Endodermal cell (in vitro differentiated cells): ENCODE results near the gene HOXB5. TPM values are rescaled to one million over a fixed set of nuclear protein-coding genes. Genes with fewer than 3 reads are reported as not detected.

Source experiments
- DNase-seq: peaks from one replicate; pipeline ENCODE4 v3.0.0-alpha.2; 2017
- H3K27ac ChIP-seq: 2 replicates; pipeline ENCODE4 v1.5.1; 2013; ENCODE audit warnings: mild to moderate bottlenecking, low read depth, low read length, moderate library complexity
- H3K27me3 ChIP-seq: 2 replicates; pipeline ENCODE4 v1.6.1; 2013; ENCODE audit warnings: mild to moderate bottlenecking, low read length, moderate library complexity; ENCODE audit not compliant: insufficient read depth, control insufficient read depth, poor library complexity, severe bottlenecking
- H3K36me3 ChIP-seq: 2 replicates; pipeline ENCODE4 v1.7.0; 2013; ENCODE audit warnings: mild to moderate bottlenecking, low read length, moderate library complexity; ENCODE audit not compliant: control insufficient read depth, insufficient read depth
- H3K4me1 ChIP-seq: one replicate; pipeline ENCODE4 v1.7.0; 2013; ENCODE audit warnings: low read length; ENCODE audit not compliant: control insufficient read depth, insufficient read depth
- H3K4me3 ChIP-seq: 2 replicates; pipeline ENCODE4 v1.5.1; 2013; ENCODE audit warnings: mild to moderate bottlenecking, low read length, moderate library complexity
- H3K9ac ChIP-seq: 2 replicates; pipeline ENCODE4 v1.6.1; 2013; ENCODE audit warnings: mild to moderate bottlenecking, low read length, moderate library complexity; ENCODE audit not compliant: poor library complexity, severe bottlenecking; ENCODE audit errors: extremely low read depth
- H3K9me3 ChIP-seq: 2 replicates; pipeline ENCODE4 v1.6.1; 2013; ENCODE audit warnings: mild to moderate bottlenecking, low read length, moderate library complexity; ENCODE audit not compliant: control insufficient read depth
- H3K27ac Mint-ChIP-seq: 2 replicates; pipeline ENCODE4 v1.8.0; 2020; ENCODE audit warnings: mixed read lengths
- H3K27me3 Mint-ChIP-seq: 2 replicates; pipeline ENCODE4 v1.8.0; 2021; ENCODE audit warnings: mild to moderate bottlenecking, mixed read lengths; ENCODE audit not compliant: insufficient read depth
- H3K36me3 Mint-ChIP-seq: 2 replicates; pipeline ENCODE4 v1.8.0; 2020; ENCODE audit warnings: low read depth, mixed read lengths
- H3K4me1 Mint-ChIP-seq: 2 replicates; pipeline ENCODE4 v1.8.0; 2020; ENCODE audit warnings: mixed read lengths
- H3K4me3 Mint-ChIP-seq: 2 replicates; pipeline ENCODE4 v1.8.0; 2020; ENCODE audit warnings: mild to moderate bottlenecking, moderate library complexity, mixed read lengths
- H3K9me3 Mint-ChIP-seq: 2 replicates; pipeline ENCODE4 v1.8.0; 2020; ENCODE audit warnings: mild to moderate bottlenecking, mixed read lengths
- WGBS, 2 experiments: methylation state at CpG; one replicate each; pipeline versions ENCODE4 v1.1.5 to v1.1.7; 2013; ENCODE audit warnings: missing lambda C conversion rate in 2 of 2, mixed read lengths in 1 of 2; ENCODE audit not compliant: insufficient coverage in 1 of 2, insufficient read length in 1 of 2; 5-methylcytosine and 5-hydroxymethylcytosine counted together
- total RNA-seq, 2 donors: library from RNA; stranded (reverse); fragmentation: NEBNext Ultra II Directional in 1 of 2; extraction: Animal tissue kit (Norgen Biotek cat#: 25700) in 1 of 2; gene quantifications; 2 replicates in 1 of 2; 3 replicates in 1 of 2; pipeline ENCODE4 v1.2.1, GENCODE V29; 2021
- TF ChIP-seq, protein P1 (sequence below): fragments of 200-600 bp; sonication (generic); conservative IDR thresholded peaks from 2 replicates; pipeline ENCODE4 v1.5.0; 2021; ENCODE audit warnings: antibody characterized with exemption, mild to moderate bottlenecking

HOXB5 gene
- total RNA-seq, 2 donors from 2014 or later: not detected

DNA sequence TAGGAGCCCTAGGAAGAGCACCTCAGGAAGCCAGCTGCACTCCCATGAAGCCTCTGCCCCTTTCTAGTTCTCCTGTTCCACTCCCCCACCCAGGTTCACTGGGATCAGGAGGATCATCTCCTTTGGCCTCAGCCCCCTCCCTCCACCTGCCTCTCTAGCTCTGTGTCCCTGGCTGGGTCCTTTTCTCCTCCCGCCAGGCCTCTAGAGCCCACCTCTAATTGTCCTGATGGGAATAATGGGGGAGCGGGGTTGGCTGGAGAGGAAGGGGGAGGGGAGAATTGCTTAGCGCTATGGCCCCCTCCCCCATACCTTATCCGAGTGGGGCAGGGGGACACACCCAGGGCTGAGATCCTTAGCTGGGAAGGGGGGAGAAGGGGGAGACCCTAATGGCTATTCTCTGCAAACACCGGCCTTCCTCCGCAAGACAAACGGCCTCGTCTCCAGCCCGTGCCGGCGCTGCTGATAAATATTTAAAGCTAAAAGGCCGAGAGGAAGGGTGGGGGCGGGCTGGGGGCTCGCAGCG is 16.2 kb upstream of the HOXB5 start:
- H3K4me3 Mint-ChIP-seq: peak overlapping the region; percentile 43
- 4% methylated on average over 11 of the region's 15 CpGs; no CpG with 5 or more reads in 1 of the 2 experiments for WGBS, 2 experiments
- H3K27me3 ChIP-seq: peaks cover 100% of the 10 kb centered on the region
- peak; percentile 64 for DNase-seq
- H3K36me3 Mint-ChIP-seq: no peaks in the 10 kb centered on the region
- H3K36me3 ChIP-seq: no peaks in the 10 kb centered on the region
- H3K9me3 Mint-ChIP-seq: peaks cover 2% of the 10 kb centered on the region
- H3K9me3 ChIP-seq: peaks cover 13% of the 10 kb centered on the region
- peaks cover 7% of the 10 kb centered on the region for H3K4me1 Mint-ChIP-seq
- H3K27ac Mint-ChIP-seq: no peak overlapping the region
- H3K27me3 Mint-ChIP-seq: peaks cover 99% of the 10 kb centered on the region
- no peak overlapping the region for H3K9ac ChIP-seq
- no peaks in the 10 kb centered on the region for H3K4me1 ChIP-seq
- H3K27ac ChIP-seq: peak overlapping the region; percentile 24
- TF ChIP-seq, protein P1, sequence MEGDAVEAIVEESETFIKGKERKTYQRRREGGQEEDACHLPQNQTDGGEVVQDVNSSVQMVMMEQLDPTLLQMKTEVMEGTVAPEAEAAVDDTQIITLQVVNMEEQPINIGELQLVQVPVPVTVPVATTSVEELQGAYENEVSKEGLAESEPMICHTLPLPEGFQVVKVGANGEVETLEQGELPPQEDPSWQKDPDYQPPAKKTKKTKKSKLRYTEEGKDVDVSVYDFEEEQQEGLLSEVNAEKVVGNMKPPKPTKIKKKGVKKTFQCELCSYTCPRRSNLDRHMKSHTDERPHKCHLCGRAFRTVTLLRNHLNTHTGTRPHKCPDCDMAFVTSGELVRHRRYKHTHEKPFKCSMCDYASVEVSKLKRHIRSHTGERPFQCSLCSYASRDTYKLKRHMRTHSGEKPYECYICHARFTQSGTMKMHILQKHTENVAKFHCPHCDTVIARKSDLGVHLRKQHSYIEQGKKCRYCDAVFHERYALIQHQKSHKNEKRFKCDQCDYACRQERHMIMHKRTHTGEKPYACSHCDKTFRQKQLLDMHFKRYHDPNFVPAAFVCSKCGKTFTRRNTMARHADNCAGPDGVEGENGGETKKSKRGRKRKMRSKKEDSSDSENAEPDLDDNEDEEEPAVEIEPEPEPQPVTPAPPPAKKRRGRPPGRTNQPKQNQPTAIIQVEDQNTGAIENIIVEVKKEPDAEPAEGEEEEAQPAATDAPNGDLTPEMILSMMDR: no peak
- H3K4me3 ChIP-seq: no peak overlapping the region

- H3K27ac Mint-ChIP-seq: no peak overlapping the region
- H3K4me1 Mint-ChIP-seq: peaks cover 7% of the 10 kb centered on the region
- TF ChIP-seq, protein P1: no peak
- Histone ChIP-seq H3K27me3 (peaks cover 100% of the 10 kb centered on the region), H3K4me3 (no peak overlapping the region), H3K9ac (no peak overlapping the region), H3K27ac (no peak overlapping the region), H3K36me3 (no peaks in the 10 kb centered on the region), H3K9me3 (peaks cover 16% of the 10 kb centered on the region), H3K4me1 (no peaks in the 10 kb centered on the region)
- no peaks in the 10 kb centered on the region for H3K36me3 Mint-ChIP-seq
- H3K4me3 Mint-ChIP-seq: no peak overlapping the region
- peaks cover 99% of the 10 kb centered on the region for H3K27me3 Mint-ChIP-seq
- DNase-seq: no peak
- peaks cover 2% of the 10 kb centered on the region for H3K9me3 Mint-ChIP-seq
These were observed 15.5 kb upstream of the HOXB5 start for GRCh38 chr17:48609033-48609432.

GRCh38 chr17:48608494-48608834 is 14.9 kb upstream of the HOXB5 start:
- H3K4me3 Mint-ChIP-seq: no peak overlapping the region
- Histone ChIP-seq H3K9me3 (peaks cover 16% of the 10 kb centered on the region), H3K4me3 (no peak overlapping the region), H3K9ac (no peak overlapping the region), H3K36me3 (no peaks in the 10 kb centered on the region), H3K27me3 (peaks cover 100% of the 10 kb centered on the region), H3K4me1 (no peaks in the 10 kb centered on the region), H3K27ac (no peak overlapping the region)
- TF ChIP-seq, protein P1: no peak
- peaks cover 99% of the 10 kb centered on the region for H3K27me3 Mint-ChIP-seq
- no peaks in the 10 kb centered on the region for H3K36me3 Mint-ChIP-seq
- peaks cover 7% of the 10 kb centered on the region for H3K4me1 Mint-ChIP-seq
- DNase-seq: no peak
- peaks cover 2% of the 10 kb centered on the region for H3K9me3 Mint-ChIP-seq
- no peak overlapping the region for H3K27ac Mint-ChIP-seq
- 40 to 56% methylated on average over 1 of the region's 1 CpG for WGBS, 2 experiments
